IPS-NIHi11 (cell line): ENCODE data around the gene UGDH.

Source experiments
- DNase-seq: peaks from one replicate; pipeline ENCODE4 v3.0.0; 2012; ENCODE audit warnings: mixed read lengths, low spot score

Gene UGDH

DNA sequence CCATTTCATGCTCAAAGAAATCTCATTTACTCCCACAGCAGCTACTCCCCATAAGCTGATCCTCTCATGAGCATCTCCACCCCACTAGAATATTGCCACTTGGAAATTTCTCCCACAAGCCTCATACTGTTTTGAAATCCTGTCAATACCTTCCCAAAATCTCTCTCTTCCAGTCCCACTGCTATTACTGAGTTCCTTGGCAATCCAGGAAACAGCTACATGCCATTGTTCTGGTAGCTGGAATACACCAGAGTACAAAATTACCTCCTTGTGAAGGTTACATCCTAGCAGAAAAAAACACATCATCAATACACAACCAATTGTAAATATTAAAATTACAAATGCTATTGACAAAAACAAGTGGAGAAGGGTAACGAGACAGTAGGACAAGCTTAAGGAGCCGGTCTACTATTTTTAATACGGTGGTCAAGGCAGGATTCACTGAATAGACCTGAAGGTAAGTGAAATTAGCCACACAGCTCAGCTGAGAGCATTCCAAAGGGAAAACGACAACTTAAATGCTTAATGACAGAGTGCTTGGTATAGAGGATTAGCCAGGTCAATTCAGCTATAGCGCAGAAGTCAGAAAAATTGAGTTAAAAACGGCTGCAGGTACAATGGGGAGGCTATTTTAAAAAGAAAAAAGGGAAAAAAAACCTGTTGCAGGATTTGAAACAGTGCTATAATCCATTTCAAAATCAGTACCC, 74.9 kb downstream of the UGDH start:
- DNase-seq = no peak

DNA sequence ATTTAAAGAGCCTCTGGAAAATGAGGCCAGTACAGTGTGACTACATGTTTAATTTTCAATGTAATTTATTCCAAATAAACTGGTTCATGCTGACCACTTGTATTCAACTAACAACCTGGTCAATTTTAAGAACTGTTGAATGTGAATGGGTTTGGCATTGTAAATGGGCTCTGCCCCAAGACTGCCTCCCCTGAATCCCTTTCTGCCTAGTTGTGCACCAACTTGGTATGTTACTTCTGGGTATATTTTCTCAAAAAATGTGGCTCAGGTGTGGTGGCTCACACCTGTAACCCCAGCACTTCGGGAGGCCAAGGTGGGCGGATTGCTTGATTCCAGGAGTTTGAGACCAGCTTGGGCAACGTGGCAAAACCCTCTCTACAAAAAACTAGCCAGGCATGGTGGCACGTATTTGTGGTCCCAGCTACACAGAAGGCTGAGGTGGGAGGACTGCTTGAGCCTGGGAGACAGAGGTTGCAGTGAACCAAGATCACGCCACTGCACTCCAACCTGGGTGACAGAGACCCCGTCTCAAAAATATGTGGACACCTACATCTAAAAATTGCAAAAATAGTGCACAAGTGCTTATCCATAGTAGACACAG, 75.7 kb downstream of the UGDH start:
- DNase-seq = no peak

DNA sequence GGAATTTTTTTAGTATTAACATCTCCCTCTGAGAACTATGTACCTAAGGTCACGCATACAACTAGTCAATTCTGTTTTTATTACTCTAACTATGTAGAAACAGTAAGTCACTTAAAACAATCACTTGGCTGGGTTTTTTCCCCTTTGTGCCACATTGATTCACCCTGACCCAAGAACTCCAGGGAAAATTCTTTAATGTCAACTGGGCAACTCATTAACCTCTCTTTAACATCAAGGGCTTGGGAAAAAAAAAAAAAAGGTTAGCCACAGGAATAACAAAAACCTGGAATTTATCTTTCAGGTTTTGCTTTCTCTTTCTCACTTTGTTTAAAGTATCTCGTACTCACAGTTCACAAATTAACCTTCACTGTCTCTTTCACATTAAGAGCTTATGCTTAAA, 76.6 kb downstream of the UGDH start:
- DNase-seq = no peak
